H1 (cell line): ENCODE measurements around the gene BGLAP. TPM values are rescaled to one million over a fixed set of nuclear protein-coding genes. Genes with fewer than 3 reads are reported as not detected.

Experiments used
- CTBP2 ChIP-seq: IDR thresholded peaks from 2 replicates; pipeline ENCODE4 v1.7.0; 2011; ENCODE audit warnings: borderline replicate concordance, mild to moderate bottlenecking, moderate library complexity, mixed read lengths, low read length; ENCODE audit not compliant: insufficient read depth, insufficient read length
- KDM4A ChIP-seq: IDR thresholded peaks from one replicate; pipeline ENCODE4 v1.7.1; 2012; ENCODE audit warnings: low read depth, mild to moderate bottlenecking, moderate library complexity, low read length, inconsistent platforms; ENCODE audit not compliant: severe bottlenecking
- KDM5A ChIP-seq: fragments of 200-600 bp; IDR thresholded peaks from 2 replicates; pipeline ENCODE4 v1.7.1; 2012; ENCODE audit warnings: mild to moderate bottlenecking, low read length, inconsistent platforms, mixed read lengths
- MAX ChIP-seq: IDR thresholded peaks from 2 replicates; pipeline ENCODE4 v1.6.1; 2012; ENCODE audit warnings: inconsistent platforms
- polyA plus RNA-seq, 7 experiments: library from polyadenylated mRNA; depleted of rRNA in 3 of 7; stranded (reverse) in 5 of 7; unstranded in 2 of 7; fragments of >200 nt in 5 of 7; fragments of 200-250 nt in 2 of 7; gene quantifications; 1 replicate in 5 of 7; 2 replicates in 1 of 7; 4 replicates in 1 of 7; pipeline versions ENCODE4 v1.2.1 to v1.2.3, GENCODE V29; 2011 to 2013; ENCODE audit warnings: missing spikeins in 2 of 7, mixed read lengths in 2 of 7
- total RNA-seq: library from RNA; stranded (reverse); fragmentation: NEBNext Ultra II Directional; extraction: Animal tissue kit (Norgen Biotek cat#: 25700); gene quantifications from 2 replicates; pipeline ENCODE4 v1.2.1, GENCODE V29; 2021

The BGLAP gene
- total and polyA plus RNA-seq, 2 of the 8 experiments (the other 6 are each of a cell fraction or from before 2014, with no cell fraction given): 1.2 to 1.5 TPM

DNA sequence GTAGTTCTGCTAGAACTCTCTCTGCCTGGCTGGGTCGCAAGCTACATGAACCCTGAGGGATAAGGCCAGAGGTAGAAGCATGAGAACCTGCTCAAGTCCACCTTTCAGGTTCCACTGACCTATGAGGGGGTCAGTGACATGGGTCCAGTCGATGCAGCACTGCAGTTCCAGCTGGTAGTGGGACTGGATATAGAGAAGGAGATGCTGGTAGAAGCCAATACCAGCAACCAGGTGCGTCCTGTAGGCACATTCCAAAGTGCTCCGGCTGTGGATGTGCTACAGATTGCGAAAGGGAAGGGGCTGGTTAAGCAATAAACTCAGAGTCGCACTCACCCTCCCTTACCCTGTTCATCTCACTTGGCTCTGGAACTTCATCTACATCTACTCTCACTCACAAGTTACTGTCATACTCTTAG, 35.0 kb downstream of the BGLAP start (continued):
- TF ChIP-seq CTBP2: no peak
- TF ChIP-seq KDM4A: no peak
- TF ChIP-seq KDM5A: no peak
- TF ChIP-seq MAX: no peak
